Glutamatergic neuron (in vitro differentiated cells): ENCODE measurements around the gene EDC3. TPM values are rescaled to one million over a fixed set of nuclear protein-coding genes. Genes with fewer than 3 reads are reported as not detected.

Experiments used
- DNase-seq: peaks from one replicate; pipeline ENCODE4 v3.0.0; 2022
- H3K27ac Mint-ChIP-seq: one replicate; pipeline ENCODE4 v1.8.0; 2020; ENCODE audit warnings: mild to moderate bottlenecking, mixed read lengths, inconsistent platforms; ENCODE audit not compliant: unreplicated experiment
- H3K27me3 Mint-ChIP-seq: one replicate; pipeline ENCODE4 v1.8.0; 2020; ENCODE audit warnings: mild to moderate bottlenecking, moderate library complexity, mixed read lengths, inconsistent platforms; ENCODE audit not compliant: unreplicated experiment
- H3K36me3 Mint-ChIP-seq: one replicate; pipeline ENCODE4 v1.8.0; 2020; ENCODE audit warnings: mild to moderate bottlenecking, mixed read lengths, inconsistent platforms; ENCODE audit not compliant: unreplicated experiment
- H3K4me1 Mint-ChIP-seq: one replicate; pipeline ENCODE4 v1.8.0; 2020; ENCODE audit warnings: mild to moderate bottlenecking, low read depth, mixed read lengths, inconsistent platforms; ENCODE audit not compliant: unreplicated experiment
- H3K4me3 Mint-ChIP-seq: one replicate; pipeline ENCODE4 v1.8.0; 2020; ENCODE audit warnings: mild to moderate bottlenecking, mixed read lengths, inconsistent platforms; ENCODE audit not compliant: unreplicated experiment
- H3K9me3 Mint-ChIP-seq: one replicate; pipeline ENCODE4 v1.8.0; 2020; ENCODE audit warnings: mild to moderate bottlenecking, moderate library complexity, mixed read lengths, inconsistent platforms; ENCODE audit not compliant: unreplicated experiment
- CTCF ChIP-seq: fragments of 200-600 bp; sonication (generic); IDR thresholded peaks from one replicate; pipeline ENCODE4 v1.5.0; 2021; ENCODE audit not compliant: partially characterized antibody, unreplicated experiment
- total RNA-seq: library from RNA; stranded (reverse); fragmentation: NEBNext Ultra II Directional; extraction: Animal tissue kit (Norgen Biotek cat#: 25700); gene quantifications from one replicate; pipeline ENCODE4 v1.2.1, GENCODE V29; 2021; ENCODE audit not compliant: unreplicated experiment

Gene EDC3
- total RNA-seq, 1 donor from 2014 or later = 66.0 TPM

DNA sequence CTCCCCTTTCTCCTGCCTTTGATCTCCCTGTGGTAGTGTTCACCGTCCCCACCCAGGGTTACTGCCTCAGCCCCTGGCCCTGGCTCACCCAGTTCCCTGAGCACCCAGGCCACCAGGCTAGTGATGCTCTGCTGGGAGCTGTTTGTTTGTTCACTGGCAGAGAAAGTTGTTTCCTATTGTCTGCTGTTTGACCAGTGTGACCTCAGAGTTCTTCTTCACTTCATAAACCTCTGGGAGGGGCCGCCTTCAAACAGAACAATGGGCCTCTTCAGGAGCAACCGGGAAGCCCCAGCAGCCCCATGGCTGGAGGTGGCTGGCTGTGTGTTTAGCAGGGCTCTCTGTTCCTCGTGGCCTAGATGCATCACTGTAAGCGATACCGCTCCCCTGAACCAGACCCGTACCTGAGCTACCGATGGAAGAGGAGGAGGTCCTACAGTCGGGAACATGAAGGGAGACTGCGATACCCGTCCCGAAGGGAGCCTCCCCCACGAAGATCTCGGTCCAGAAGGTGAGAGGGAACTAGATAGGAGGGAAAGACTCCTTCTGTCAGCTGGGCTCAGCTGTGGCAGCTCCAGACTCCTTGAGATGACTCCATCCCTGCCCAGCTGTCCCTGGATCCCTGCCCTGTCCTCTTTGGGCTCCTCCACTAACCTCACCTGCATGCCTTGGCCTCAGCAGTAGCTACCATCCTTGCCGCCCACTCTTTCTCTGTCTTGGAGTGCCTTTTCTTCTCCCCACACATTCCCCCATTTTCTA lies 76.8 kb downstream of the EDC3 start:
- Mint-ChIP-seq H3K27me3 (peaks cover 16% of the 10 kb centered on the region), H3K36me3 (peaks cover 3% of the 10 kb centered on the region), H3K9me3 (peaks cover 17% of the 10 kb centered on the region), H3K27ac (no peak overlapping the region), H3K4me1 (peaks cover 28% of the 10 kb centered on the region), H3K4me3 (no peak overlapping the region)
- DNase-seq = no peak
- no peak for TF ChIP-seq CTCF

DNA sequence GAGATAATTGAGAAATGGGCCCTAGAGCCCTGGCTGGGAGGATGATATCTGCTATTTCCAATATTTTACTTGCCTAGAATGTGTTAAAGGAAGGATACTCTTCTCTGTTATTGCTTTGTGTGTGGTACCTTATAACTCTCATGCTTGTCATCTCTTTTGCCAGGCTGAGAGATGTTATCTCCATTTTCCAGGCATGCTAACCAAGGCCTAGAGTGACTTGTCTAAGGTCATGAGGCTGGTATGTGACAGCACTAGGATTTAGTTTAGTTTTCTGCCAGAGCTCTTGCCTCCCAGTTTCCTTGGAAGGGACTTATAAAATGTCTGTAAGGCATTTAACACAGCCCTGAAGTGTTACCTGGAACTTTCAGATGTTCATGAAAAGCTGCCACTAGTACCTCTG lies 78.8 kb downstream of the EDC3 start:
- Mint-ChIP-seq H3K27ac (peak overlapping the region; percentile 65), H3K9me3 (peaks cover 17% of the 10 kb centered on the region), H3K4me1 (peaks cover 28% of the 10 kb centered on the region), H3K4me3 (peak overlapping the region; percentile 89), H3K27me3 (peaks cover 19% of the 10 kb centered on the region), H3K36me3 (peaks cover 3% of the 10 kb centered on the region)
- TF ChIP-seq CTCF = no peak
- no peak for DNase-seq

GRCh38 chr15:74616366-74616939 lies 79.4 kb downstream of the EDC3 start:
- peak; percentile 47 for DNase-seq
- TF ChIP-seq CTCF = no peak

DNA sequence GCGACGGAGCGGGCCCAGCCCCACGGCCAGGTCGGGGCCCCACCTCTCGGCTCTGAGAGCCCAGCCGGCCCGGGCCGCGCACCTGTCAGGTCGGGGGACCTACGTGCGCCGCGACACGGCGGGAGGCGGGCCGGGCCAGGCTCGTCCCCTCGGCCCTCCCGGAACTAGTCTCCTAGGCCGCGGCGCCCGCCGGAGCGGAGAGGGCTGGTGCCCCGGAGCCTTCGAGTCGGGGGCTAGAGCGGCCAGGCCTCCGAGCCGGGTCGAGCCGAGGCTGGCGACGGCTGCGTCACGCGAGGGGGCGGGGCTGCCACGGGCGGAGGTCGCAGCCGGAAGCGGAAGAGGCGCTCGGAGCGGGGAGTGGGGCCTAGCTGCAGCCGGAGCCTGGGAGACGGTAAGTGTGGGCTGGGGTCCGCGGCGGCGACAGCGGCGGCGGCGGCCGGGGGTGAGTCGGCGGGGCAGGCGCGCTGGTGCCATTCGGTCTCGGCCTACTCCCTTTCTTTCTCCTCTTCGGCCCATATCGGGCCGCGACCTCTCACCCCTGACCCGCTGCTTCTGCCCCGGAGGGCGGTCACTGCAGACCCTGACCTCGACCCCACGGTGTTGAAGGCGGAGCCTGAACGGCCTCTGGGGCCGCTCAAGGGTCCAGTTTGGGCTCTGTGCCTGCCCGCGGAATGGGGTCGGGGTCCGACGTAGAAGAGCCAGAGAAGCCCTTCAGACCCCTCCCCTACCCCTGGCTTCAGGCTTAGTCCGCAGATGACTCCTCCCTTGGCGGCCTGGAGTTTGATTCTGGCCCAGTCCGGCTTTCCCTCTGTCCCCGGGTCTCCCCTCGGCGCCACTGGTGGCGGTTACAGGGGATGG lies 80.1 kb downstream of the EDC3 start, which contains the start of gene CLK3:
TSS of gene CLK3 (plus strand) at position 329 of the 858 bp plus-strand sequence. CDS start 3,361 bp downstream, outside the sequence.
- peaks cover 7% of the 10 kb centered on the region for H3K9me3 Mint-ChIP-seq
- no peak for TF ChIP-seq CTCF
- H3K4me1 Mint-ChIP-seq = peaks cover 20% of the 10 kb centered on the region

More at GRCh38 chr15:74616366-74616939, 79.4 kb downstream of the EDC3 start:
- Mint-ChIP-seq H3K9me3 (peaks cover 12% of the 10 kb centered on the region), H3K4me1 (peaks cover 23% of the 10 kb centered on the region), H3K4me3 (peak overlapping the region; percentile 89), H3K36me3 (no peaks in the 10 kb centered on the region), H3K27ac (peak overlapping the region; percentile 80), H3K27me3 (peaks cover 16% of the 10 kb centered on the region)

More for the DNA sequence above, 80.1 kb downstream of the EDC3 start, which contains the start of gene CLK3:
- H3K4me3 Mint-ChIP-seq = peak within 1 kb of the TSS; percentile 92
- H3K27me3 Mint-ChIP-seq = peaks cover 12% of the 10 kb centered on the region
- H3K27ac Mint-ChIP-seq = peak within 1 kb of the TSS; percentile 97
- DNase-seq = peak; percentile 100
- no peaks in the 10 kb centered on the region for H3K36me3 Mint-ChIP-seq
